ENCODE measurements around the gene LAMA4. TPM values are rescaled to one million over a fixed set of nuclear protein-coding genes. Genes with fewer than 3 reads are reported as not detected.

LAMA4 gene
- total RNA-seq, 1 experiment from 2014 or later = 1.1 TPM

- H3K56ac ChIP-seq (ENCODE audit: insufficient read length, low read depth, low read length) = no peak overlapping the region
- H4K20me1 ChIP-seq (ENCODE audit: control insufficient read depth, insufficient read depth, insufficient read length) = no peaks in the 10 kb centered on the region
- no peak overlapping the region for H3K18ac ChIP-seq (ENCODE audit: insufficient read length, low read depth, low read length)
- H3K4me3 Mint-ChIP-seq = no peak overlapping the region
- H3K27me3 Mint-ChIP-seq (ENCODE audit: low read depth) = no peaks in the 10 kb centered on the region; the same call in 1 of the 2 replicates
- no peak overlapping the region for H3K9ac ChIP-seq (ENCODE audit: extremely low read depth, insufficient read length, low read length)
- no peak overlapping the region for H3K27ac Mint-ChIP-seq
- no peak overlapping the region for H4K91ac ChIP-seq (ENCODE audit: insufficient read length, low read depth, low read length)
- H3K23me2 ChIP-seq (ENCODE audit: insufficient read length, low read depth, low read length, poor library complexity, severe bottlenecking) = no peaks in the 10 kb centered on the region
- no peak overlapping the region for H2AFZ ChIP-seq (ENCODE audit: low read length)
- no peak overlapping the region for H2AK5ac ChIP-seq (ENCODE audit: insufficient read length, low read length)
- H2BK20ac ChIP-seq (ENCODE audit: low read depth, low read length, poor library complexity, severe bottlenecking) = no peak overlapping the region
- H3K27ac ChIP-seq (ENCODE audit: insufficient read length, low read depth, low read length) = no peak overlapping the region
- no peaks in the 10 kb centered on the region for H3K36me3 Mint-ChIP-seq (ENCODE audit: insufficient read depth in 1 of 3, low read depth in 3 of 3)
- no peak overlapping the region for H2BK12ac ChIP-seq (ENCODE audit: insufficient read length, low read depth, low read length)
- H3K23ac ChIP-seq (ENCODE audit: insufficient read length, low read depth, low read length) = no peak overlapping the region
- H3K79me2 ChIP-seq (ENCODE audit: insufficient read depth, low read length) = no peaks in the 10 kb centered on the region
- no peak overlapping the region for H2BK5ac ChIP-seq (ENCODE audit: insufficient read length, low read length)
- H3K9me3 Mint-ChIP-seq = no peaks in the 10 kb centered on the region
- H3K27me3 ChIP-seq (ENCODE audit: insufficient read depth, low read length) = no peaks in the 10 kb centered on the region
- H3K4me1 Mint-ChIP-seq = 0 out of 4 replicates have a peak, but pooled peaks cover 0 to 4% of the 10 kb centered on the region in 2 experiments
- H4K8ac ChIP-seq (replicated peaks; ENCODE audit: insufficient read length, low read depth, low read length) = no peak overlapping the region
- H2BK15ac ChIP-seq (ENCODE audit: low read depth, low read length) = no peak overlapping the region
- no peaks in the 10 kb centered on the region for H3K9me3 ChIP-seq (ENCODE audit: control insufficient read depth, low read depth, low read length)
- no peak overlapping the region for H4K5ac ChIP-seq (ENCODE audit: insufficient read length, low read depth, low read length)
- no CpG with 5 or more reads among the region's 8 CpGs for WGBS (ENCODE audit: extremely low coverage, insufficient read length, low lambda C conversion rate)
- no peak for TF ChIP-seq CTCF (conservative IDR thresholded peaks at IDR 0.05)
- no peaks in the 10 kb centered on the region for H3K4me1 ChIP-seq (ENCODE audit: insufficient read depth, low read length)
- no peak overlapping the region for H3T11ph ChIP-seq (ENCODE audit: low read length)
- DNase-seq = no peak
- no peak overlapping the region for H2BK120ac ChIP-seq (ENCODE audit: low read depth, low read length, poor library complexity, severe bottlenecking)
- H3K4me2 ChIP-seq (ENCODE audit: insufficient read depth, insufficient read length, low read length) = no peak overlapping the region
- H3K4ac ChIP-seq (ENCODE audit: low read depth, low read length) = no peak overlapping the region
- no peaks in the 10 kb centered on the region for H3K79me1 ChIP-seq (ENCODE audit: insufficient read depth, low read depth, low read length, poor library complexity, severe bottlenecking)
- no peak overlapping the region for H3K14ac ChIP-seq (ENCODE audit: insufficient read depth, low read length)
Measured at GRCh38 chr6:112139052-112139451, 115.3 kb downstream of the LAMA4 start.
